ENCODE measurements around the gene GHDC. TPM values are rescaled to one million over a fixed set of nuclear protein-coding genes. Genes with fewer than 3 reads are reported as not detected.

The GHDC gene
- total RNA-seq, 1 experiment from 2014 or later = 8.9 TPM

DNA sequence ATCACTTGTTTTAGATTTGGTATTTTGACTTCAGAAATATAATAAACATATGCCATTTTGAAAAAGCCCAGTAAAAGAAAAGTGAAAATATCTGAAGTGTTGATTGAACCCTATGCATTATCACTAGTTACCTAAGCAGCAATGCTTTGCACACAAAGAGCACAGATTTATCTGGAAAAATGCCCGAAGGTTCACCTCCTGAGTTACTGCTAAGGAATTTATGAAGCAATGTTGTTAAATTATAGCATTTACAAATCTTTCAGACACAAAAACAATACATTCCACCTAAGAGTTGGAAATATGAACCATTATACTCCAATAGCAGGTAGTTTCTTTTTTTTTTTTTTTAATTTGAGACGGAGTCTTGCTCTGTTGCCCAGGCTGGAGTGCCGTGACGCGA, 38.9 kb upstream of the GHDC start:
- no TSS peak for BruUV-seq (replicated peaks)

DNA sequence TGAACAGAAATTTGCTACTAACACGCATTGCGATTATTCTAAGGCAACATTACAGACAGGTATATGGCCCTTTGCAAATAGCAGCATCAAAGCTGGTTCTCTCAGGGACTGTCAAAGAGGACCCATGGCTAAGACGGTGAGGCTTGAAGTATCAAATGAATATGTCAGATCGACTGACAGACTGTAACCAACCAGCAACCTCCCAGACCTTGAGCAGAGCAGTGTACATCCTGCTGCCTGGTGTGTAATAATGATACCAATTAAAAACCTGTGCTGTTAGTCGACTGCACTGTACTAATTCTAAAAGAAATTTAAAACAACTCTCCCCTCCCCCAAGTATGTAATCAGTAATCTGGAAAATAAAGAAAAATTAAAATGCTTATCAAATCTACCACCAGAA, 35.9 kb upstream of the GHDC start:
- intact Hi-C loops (cut with micrococcal nuclease) = no loop called here
- no peaks in the 10 kb centered on the region for H3K9me3 Mint-ChIP-seq (ENCODE audit: unreplicated experiment)
- peaks cover under 1% of the 10 kb centered on the region for H3K36me3 Mint-ChIP-seq (ENCODE audit: insufficient read depth, unreplicated experiment)

More for the DNA sequence above, 38.9 kb upstream of the GHDC start:
- DNase-seq (ENCODE audit: unreplicated experiment) = peak; percentile 75
- H3K27ac Mint-ChIP-seq (ENCODE audit: low read depth, unreplicated experiment) = no peak overlapping the region
- no peaks in the 10 kb centered on the region for H3K9me3 Mint-ChIP-seq (ENCODE audit: unreplicated experiment)
- ChIA-PET POLR2A (interaction anchor here (0.7 kb wide), 1 partner anchor 12 kb away, joined by 3 read pairs; no protein-coding TSS in a partner anchor), CTCF (interaction anchor here (0.7 kb wide), 1 partner anchor 297 kb away, joined by 3 read pairs; no protein-coding TSS in a partner anchor)
- no peak overlapping the region for H3K4me3 Mint-ChIP-seq (ENCODE audit: unreplicated experiment)
- no peaks in the 10 kb centered on the region for H3K36me3 Mint-ChIP-seq (ENCODE audit: insufficient read depth, unreplicated experiment)
- intact Hi-C loops (cut with micrococcal nuclease) = no loop called here
- TF ChIP-seq, protein P1, sequence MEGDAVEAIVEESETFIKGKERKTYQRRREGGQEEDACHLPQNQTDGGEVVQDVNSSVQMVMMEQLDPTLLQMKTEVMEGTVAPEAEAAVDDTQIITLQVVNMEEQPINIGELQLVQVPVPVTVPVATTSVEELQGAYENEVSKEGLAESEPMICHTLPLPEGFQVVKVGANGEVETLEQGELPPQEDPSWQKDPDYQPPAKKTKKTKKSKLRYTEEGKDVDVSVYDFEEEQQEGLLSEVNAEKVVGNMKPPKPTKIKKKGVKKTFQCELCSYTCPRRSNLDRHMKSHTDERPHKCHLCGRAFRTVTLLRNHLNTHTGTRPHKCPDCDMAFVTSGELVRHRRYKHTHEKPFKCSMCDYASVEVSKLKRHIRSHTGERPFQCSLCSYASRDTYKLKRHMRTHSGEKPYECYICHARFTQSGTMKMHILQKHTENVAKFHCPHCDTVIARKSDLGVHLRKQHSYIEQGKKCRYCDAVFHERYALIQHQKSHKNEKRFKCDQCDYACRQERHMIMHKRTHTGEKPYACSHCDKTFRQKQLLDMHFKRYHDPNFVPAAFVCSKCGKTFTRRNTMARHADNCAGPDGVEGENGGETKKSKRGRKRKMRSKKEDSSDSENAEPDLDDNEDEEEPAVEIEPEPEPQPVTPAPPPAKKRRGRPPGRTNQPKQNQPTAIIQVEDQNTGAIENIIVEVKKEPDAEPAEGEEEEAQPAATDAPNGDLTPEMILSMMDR (IDR thresholded peaks at IDR 0.05; ENCODE audit: unreplicated experiment) = no peak
- H3K4me1 Mint-ChIP-seq (ENCODE audit: insufficient read depth, unreplicated experiment) = peaks cover 7% of the 10 kb centered on the region
- no peaks in the 10 kb centered on the region for H3K27me3 Mint-ChIP-seq (ENCODE audit: insufficient read depth, unreplicated experiment)

DNA sequence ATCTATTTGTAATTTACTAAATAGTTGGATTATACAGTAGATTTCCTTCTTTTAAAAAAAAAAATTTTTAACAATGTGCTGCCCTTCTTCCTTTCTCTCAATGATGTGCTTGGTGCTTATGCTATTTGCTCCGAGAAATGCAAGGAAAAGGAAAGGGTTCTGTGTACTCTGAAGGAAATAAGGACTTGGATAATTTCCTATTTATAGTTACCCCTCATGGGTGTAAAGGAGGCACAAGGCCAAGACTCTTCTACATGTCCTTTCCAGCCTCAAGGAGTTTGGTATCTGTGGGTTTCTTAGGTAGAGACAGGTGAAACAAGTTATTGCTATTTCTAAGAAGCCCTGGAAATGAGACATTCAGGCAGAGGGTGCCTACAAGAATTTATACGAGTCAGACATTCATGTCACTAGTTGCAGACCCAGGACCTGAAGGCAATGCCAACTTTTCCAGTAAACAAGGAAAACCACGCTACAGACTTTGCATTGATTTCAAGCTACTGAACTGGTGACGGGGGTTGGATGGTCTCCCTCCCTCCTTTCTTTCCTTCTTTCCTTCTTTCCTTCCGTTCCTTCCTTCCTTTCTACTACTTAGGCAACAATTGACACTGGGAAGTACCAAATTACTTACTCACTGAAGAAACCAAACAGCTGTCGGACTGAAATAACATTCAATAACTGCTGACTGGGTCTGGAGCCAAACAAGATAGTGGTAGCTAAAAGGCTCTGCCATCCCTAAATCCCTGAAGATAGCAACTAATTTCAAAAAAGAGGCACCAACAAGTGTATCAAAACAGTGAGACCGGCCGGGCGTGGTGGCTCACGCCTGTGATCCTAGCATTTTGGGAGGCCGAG, 33.8 kb upstream of the GHDC start:
- Mint-ChIP-seq H3K36me3 (ENCODE audit: insufficient read depth, unreplicated experiment) (peaks cover 8% of the 10 kb centered on the region), H3K4me1 (ENCODE audit: insufficient read depth, unreplicated experiment) (no peaks in the 10 kb centered on the region), H3K4me3 (ENCODE audit: unreplicated experiment) (no peak overlapping the region), H3K27ac (ENCODE audit: low read depth, unreplicated experiment) (no peak overlapping the region), H3K9me3 (ENCODE audit: unreplicated experiment) (no peaks in the 10 kb centered on the region), H3K27me3 (ENCODE audit: insufficient read depth, unreplicated experiment) (no peaks in the 10 kb centered on the region)
- no TSS peak for BruUV-seq (replicated peaks)
- CTCF ChIA-PET = interaction anchor here (0.5 kb wide), 1 partner anchor 16 kb away, joined by 4 read pairs; no protein-coding TSS in a partner anchor
- no peak for DNase-seq (ENCODE audit: unreplicated experiment)
- intact Hi-C loops (cut with micrococcal nuclease) = no loop called here
- TF ChIP-seq, protein P1 (IDR thresholded peaks at IDR 0.05; ENCODE audit: unreplicated experiment) = no peak
- POLR2A ChIA-PET = interaction anchor here (0.5 to 0.8 kb wide), 3 partner anchors 11 to 34 kb away, joined by 3 to 4 read pairs (median 4); partner anchors contain the start of gene GHDC

More for the DNA sequence above, 35.9 kb upstream of the GHDC start:
- POLR2A ChIA-PET = no interaction called here
- peaks cover 7% of the 10 kb centered on the region for H3K4me1 Mint-ChIP-seq (ENCODE audit: insufficient read depth, unreplicated experiment)
- TF ChIP-seq, protein P1 (IDR thresholded peaks at IDR 0.05; ENCODE audit: unreplicated experiment) = no peak
- no peak overlapping the region for H3K27ac Mint-ChIP-seq (ENCODE audit: low read depth, unreplicated experiment)
- H3K4me3 Mint-ChIP-seq (ENCODE audit: unreplicated experiment) = no peak overlapping the region
- BruUV-seq (replicated peaks) = no TSS peak
- CTCF ChIA-PET = interaction anchor here (0.6 to 1.0 kb wide), 2 partner anchors 21 to 84 kb away, joined by 3 to 6 read pairs; no protein-coding TSS in a partner anchor
- no peak for DNase-seq (ENCODE audit: unreplicated experiment)
- H3K27me3 Mint-ChIP-seq (ENCODE audit: insufficient read depth, unreplicated experiment) = no peaks in the 10 kb centered on the region

DNA sequence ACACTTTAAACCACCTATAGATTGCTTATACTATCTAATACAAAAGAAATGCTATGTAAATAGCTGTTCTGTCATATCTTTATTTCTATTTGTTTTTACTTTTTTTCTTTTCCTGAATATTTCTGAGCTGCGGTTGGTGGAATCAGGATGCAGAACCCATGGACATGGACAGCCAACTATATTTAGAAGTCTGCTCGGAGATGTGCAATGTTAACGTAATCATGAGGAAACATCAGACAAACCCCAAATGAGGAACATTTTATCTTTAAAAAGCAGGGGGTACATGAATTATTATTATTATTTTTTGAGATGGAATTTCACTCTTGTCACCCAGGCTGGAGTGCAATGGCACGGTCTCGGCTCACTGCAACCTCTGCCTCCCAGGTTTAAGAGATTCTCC, 31.4 kb upstream of the GHDC start:
- POLR2A ChIA-PET = no interaction called here
- TF ChIP-seq, protein P1 (IDR thresholded peaks at IDR 0.05; ENCODE audit: unreplicated experiment) = no peak

More for the DNA sequence above, 31.4 kb upstream of the GHDC start:
- no TSS peak for BruUV-seq (replicated peaks)
- CTCF ChIA-PET = interaction anchor here (0.6 kb wide), 1 partner anchor 1793 kb away, joined by 3 read pairs; no protein-coding TSS in a partner anchor
- Mint-ChIP-seq H3K27me3 (ENCODE audit: insufficient read depth, unreplicated experiment) (no peaks in the 10 kb centered on the region), H3K9me3 (ENCODE audit: unreplicated experiment) (no peaks in the 10 kb centered on the region), H3K36me3 (ENCODE audit: insufficient read depth, unreplicated experiment) (peaks cover 8% of the 10 kb centered on the region), H3K27ac (ENCODE audit: low read depth, unreplicated experiment) (no peak overlapping the region), H3K4me1 (ENCODE audit: insufficient read depth, unreplicated experiment) (no peaks in the 10 kb centered on the region), H3K4me3 (ENCODE audit: unreplicated experiment) (no peak overlapping the region)
- DNase-seq (ENCODE audit: unreplicated experiment) = no peak
- intact Hi-C loops (cut with micrococcal nuclease) = no loop called here

Measured in MCF 10A (cell line).